ENCODE data around the gene RASSF1.

RASSF1 gene

GRCh38 chr3:50355829-50356552 lies 15.4 kb upstream of the RASSF1 start:
- peaks cover 27% of the 10 kb centered on the region for H3K36me3 ChIP-seq (ENCODE audit: low read depth)
- DNase-seq (ENCODE audit: low spot score) (no peak), ATAC-seq (ENCODE audit: low read depth) (no peak)
- H3K9me3 ChIP-seq (ENCODE audit: severe bottlenecking) = no peaks in the 10 kb centered on the region
- H3K4me1 ChIP-seq (ENCODE audit: insufficient read depth, poor library complexity, severe bottlenecking) = peaks cover 13% of the 10 kb centered on the region
- no peak overlapping the region for H3K4me3 ChIP-seq (ENCODE audit: severe bottlenecking)
- H3K27ac ChIP-seq (ENCODE audit: poor library complexity, severe bottlenecking) = no peak overlapping the region
- H3K27me3 ChIP-seq (ENCODE audit: insufficient read depth, poor library complexity, severe bottlenecking) = no peaks in the 10 kb centered on the region
- TF ChIP-seq CTCF (IDR thresholded peaks at IDR 0.05; ENCODE audit: poor library complexity, severe bottlenecking) = peak; percentile 15

DNA sequence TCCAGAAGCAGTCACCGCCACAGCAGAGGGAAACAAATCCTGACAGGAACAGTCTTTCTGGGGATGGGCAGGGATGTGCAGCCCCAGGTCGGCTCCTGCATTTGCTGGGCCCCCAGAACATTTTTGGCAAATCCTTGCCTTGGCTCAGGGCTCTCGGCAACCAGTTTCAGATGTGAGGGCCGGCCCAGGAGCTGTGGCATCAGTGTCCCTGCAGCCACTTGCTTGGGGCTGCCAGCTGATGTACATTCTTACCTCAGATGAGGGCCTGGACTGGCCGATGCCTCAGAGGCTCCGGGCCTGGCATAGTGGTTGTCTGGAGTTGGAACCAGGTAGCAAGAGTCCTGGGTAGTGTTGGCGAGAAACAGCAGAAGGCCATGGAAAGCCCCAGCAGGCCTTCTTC lies 14.2 kb upstream of the RASSF1 start:
- DNase-seq (ENCODE audit: low spot score) = no peak
- no peak overlapping the region for H3K27ac ChIP-seq (ENCODE audit: poor library complexity, severe bottlenecking)

GRCh38 chr3:50354186-50354764 lies 13.6 kb upstream of the RASSF1 start:
- H3K4me3 ChIP-seq (ENCODE audit: severe bottlenecking) = no peak overlapping the region
- H3K36me3 ChIP-seq (ENCODE audit: low read depth) = peaks cover 27% of the 10 kb centered on the region
- no peak for ATAC-seq (ENCODE audit: low read depth)
- no peak for DNase-seq (ENCODE audit: low spot score)
- peaks cover 13% of the 10 kb centered on the region for H3K4me1 ChIP-seq (ENCODE audit: insufficient read depth, poor library complexity, severe bottlenecking)
- TF ChIP-seq CTCF (IDR thresholded peaks at IDR 0.05; ENCODE audit: poor library complexity, severe bottlenecking) = no peak
- no peaks in the 10 kb centered on the region for H3K27me3 ChIP-seq (ENCODE audit: insufficient read depth, poor library complexity, severe bottlenecking)
- no peak overlapping the region for H3K27ac ChIP-seq (ENCODE audit: poor library complexity, severe bottlenecking)
- H3K9me3 ChIP-seq (ENCODE audit: severe bottlenecking) = no peaks in the 10 kb centered on the region

More for the DNA sequence above, 14.2 kb upstream of the RASSF1 start:
- H3K27me3 ChIP-seq (ENCODE audit: insufficient read depth, poor library complexity, severe bottlenecking) = no peaks in the 10 kb centered on the region
- peaks cover 13% of the 10 kb centered on the region for H3K4me1 ChIP-seq (ENCODE audit: insufficient read depth, poor library complexity, severe bottlenecking)
- ATAC-seq (ENCODE audit: low read depth) = no peak
- H3K36me3 ChIP-seq (ENCODE audit: low read depth) = peaks cover 27% of the 10 kb centered on the region
- TF ChIP-seq CTCF (IDR thresholded peaks at IDR 0.05; ENCODE audit: poor library complexity, severe bottlenecking) = no peak
- no peak overlapping the region for H3K4me3 ChIP-seq (ENCODE audit: severe bottlenecking)
- no peaks in the 10 kb centered on the region for H3K9me3 ChIP-seq (ENCODE audit: severe bottlenecking)

DNA sequence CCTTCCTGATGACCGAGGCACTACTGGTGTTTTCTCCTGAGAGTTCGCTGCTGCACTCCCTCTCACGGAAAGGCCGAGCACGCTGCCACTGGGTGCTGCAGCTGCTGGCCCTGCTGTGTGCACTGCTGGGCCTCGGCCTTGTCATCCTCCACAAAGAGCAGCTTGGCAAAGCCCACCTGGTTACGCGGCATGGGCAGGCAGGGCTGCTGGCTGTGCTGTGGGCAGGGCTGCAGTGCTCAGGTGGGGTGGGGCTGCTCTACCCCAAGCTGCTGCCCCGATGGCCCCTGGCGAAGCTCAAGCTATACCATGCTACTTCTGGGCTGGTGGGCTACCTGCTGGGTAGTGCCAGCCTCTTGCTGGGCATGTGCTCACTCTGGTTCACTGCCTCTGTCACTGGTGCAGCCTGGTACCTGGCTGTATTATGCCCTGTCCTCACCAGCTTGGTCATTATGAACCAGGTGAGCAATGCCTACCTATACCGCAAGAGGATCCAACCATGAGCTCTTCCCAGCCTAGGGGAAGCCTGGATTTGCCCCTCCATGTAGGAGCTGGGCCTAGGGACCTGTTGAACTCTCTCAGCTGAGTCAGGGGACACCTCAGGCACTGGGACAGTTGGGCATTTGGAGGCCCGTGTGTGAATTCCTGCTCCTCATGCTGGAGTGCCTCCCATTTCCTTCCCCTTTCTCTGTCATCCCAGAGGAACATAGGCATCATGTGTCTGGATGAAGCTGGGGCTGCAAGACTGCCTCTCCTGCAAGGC lies 12.8 kb upstream of the RASSF1 start:
- Histone ChIP-seq H3K27me3 (ENCODE audit: insufficient read depth, poor library complexity, severe bottlenecking) (no peaks in the 10 kb centered on the region), H3K36me3 (ENCODE audit: low read depth) (peaks cover 27% of the 10 kb centered on the region), H3K4me3 (ENCODE audit: severe bottlenecking) (no peak overlapping the region), H3K27ac (ENCODE audit: poor library complexity, severe bottlenecking) (no peak overlapping the region), H3K9me3 (ENCODE audit: severe bottlenecking) (no peaks in the 10 kb centered on the region), H3K4me1 (ENCODE audit: insufficient read depth, poor library complexity, severe bottlenecking) (peaks cover 13% of the 10 kb centered on the region)
- DNase-seq (ENCODE audit: low spot score) = no peak
- no peak for ATAC-seq (ENCODE audit: low read depth)
- TF ChIP-seq CTCF (IDR thresholded peaks at IDR 0.05; ENCODE audit: poor library complexity, severe bottlenecking) = no peak

Data from RWPE2 (cell line).